ENCODE data around the gene SIX5.
"Not testable (repeated sequence)": the region's sequence is repeated elsewhere in the genome, so short reads cannot be mapped to it uniquely, and the experiment has no call there.

Gene SIX5

GRCh38 chr19:45768984-45769782 is at the start of gene SIX5:
SIX5 (minus strand) TSS chr19:45769252; CDS start chr19:45768844, 408 bp downstream.
- peak; percentile 95 for DNase-seq

DNA sequence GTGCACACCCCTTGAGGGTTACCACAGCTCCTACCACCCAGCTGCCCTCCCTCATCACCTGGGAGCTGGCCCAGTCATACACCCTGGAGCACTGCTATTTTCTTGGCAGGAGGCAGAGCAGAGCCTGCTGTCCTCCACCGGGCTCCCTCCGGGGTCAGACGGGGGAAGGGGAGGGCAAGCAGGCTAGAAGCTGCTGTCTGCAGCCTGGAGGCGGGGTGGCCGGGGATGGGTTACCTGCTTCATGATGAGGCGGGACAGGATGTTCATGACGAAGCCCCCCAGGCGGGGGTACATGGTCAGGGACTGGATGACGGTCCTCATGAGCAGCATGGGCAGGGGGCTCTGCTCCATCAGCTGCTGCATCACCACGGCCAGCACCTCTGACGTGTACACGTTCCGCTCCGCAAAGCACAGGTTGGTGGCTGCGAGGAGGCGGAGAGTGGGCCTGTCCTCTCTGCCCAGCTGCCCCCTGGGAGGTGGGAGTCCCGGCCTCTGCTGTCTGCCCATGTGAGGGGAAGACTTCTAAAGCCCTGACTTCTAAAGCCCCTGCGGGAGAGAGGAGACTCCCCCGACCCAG is 48.8 kb upstream of the SIX5 start:
- DNase-seq, result no peak

- peak; percentile 92 for DNase-seq
Measured at GRCh38 chr19:45817010-45817724, 48.1 kb upstream of the SIX5 start.

- no peak for DNase-seq
Measured at GRCh38 chr19:45816236-45817009, 47.4 kb upstream of the SIX5 start.

DNA sequence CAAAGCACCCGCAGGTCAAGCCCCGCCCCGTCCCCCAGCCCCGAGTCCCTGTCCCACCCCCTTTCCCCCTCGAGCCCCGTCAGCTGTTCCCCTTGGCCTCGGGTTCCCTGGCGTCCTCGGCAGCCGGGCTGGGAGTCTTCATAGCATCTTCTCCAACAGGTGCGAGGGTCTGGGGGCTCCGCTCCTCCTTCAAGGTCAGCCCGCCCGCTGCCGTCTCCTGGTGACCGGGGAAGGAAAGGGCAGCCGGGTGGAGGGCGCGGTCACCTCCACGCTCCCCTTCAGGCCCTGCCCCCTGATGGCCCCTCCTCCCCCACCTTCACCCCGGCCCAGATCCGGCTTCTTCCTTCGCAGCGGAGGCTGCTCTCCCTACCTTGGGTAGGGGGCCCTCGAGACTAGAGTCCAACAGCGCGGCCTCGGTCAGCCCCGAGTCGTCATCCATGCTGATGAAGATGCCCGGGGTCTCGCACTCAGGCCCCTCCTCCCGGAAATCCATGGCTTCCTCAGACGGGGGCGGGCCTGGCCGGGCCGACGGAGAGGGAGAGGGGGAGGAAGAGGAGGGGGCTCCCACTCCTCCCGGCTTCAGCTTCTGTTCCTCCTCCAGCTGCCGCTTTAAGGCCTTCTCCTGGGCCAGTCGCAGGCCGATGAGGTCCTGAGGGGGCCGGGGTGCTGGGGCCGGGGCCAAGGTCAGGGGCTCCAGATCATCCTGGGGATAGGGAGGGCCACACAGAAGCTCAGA is 46.6 kb upstream of the SIX5 start:
- DNase-seq, result no peak

- no peak for DNase-seq
Measured at GRCh38 chr19:45814851-45815480, 45.9 kb upstream of the SIX5 start, which contains the start of gene RSPH6A. RSPH6A (minus strand) TSS chr19:45815308; CDS start chr19:45815176, 132 bp downstream.

GRCh38 chr19:45814166-45814780 is 45.2 kb upstream of the SIX5 start:
- no peak for DNase-seq

GRCh38 chr19:45812297-45812696 is 43.2 kb upstream of the SIX5 start:
- DNase-seq, result no peak

GRCh38 chr19:45809643-45810159 is 40.6 kb upstream of the SIX5 start:
- peak; percentile 20 for DNase-seq

GRCh38 chr19:45805719-45806118 is 36.7 kb upstream of the SIX5 start:
- no peak for DNase-seq

GRCh38 chr19:45804959-45805230 is 35.8 kb upstream of the SIX5 start:
- no peak for DNase-seq

- no peak for DNase-seq
Measured at GRCh38 chr19:45804140-45804958, 35.3 kb upstream of the SIX5 start.

DNA sequence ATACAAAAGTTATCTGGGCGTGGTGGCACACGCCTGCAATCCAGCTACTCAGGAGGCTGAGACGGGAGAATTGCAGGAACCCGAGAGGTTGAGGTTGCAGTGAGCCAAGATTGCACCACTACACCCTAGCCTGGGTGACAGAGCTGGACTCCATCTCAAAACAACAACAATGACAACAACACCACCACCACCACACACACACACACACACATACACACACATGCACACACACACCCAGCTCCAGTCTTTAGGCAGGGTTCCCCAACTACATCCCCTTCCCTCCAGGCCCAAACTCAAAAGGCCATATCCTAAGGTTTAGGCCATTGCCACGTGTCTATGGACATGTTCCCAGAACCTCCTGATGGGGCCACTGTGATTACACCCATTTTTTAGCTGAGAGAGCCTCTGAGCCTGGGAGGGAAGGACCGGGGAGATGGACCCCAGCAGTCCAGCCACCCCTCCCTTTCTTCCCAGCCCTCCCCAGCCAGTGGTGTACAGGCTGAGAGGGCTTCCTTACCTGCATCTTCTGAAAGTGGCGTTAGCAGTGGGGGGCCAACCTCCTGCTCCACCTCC is 32.6 kb upstream of the SIX5 start:
- no peak for DNase-seq

- peak; percentile 33 for DNase-seq
Measured at GRCh38 chr19:45800070-45800553, 31.1 kb upstream of the SIX5 start.

DNA sequence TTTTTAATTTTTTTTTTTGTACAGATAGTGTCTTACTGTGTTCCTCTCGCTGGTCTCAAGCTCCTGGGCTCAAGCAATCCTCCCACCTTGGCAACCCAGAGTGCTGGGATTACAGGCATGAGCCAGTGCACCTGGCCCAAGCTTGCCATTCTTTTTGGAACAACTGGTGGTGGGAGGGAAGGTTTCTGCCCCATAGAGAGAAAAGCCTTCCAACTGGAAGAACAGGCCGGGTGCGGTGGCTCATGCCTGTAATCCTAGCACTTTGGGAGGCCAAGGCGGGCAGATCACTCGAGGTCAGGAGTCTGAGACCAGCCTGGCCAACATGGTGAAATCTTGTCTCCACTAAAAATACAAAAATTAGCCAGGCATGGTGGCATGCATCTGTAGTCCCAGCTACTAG is 30.5 kb upstream of the SIX5 start:
- DNase-seq, result not testable (repeated sequence)

DNA sequence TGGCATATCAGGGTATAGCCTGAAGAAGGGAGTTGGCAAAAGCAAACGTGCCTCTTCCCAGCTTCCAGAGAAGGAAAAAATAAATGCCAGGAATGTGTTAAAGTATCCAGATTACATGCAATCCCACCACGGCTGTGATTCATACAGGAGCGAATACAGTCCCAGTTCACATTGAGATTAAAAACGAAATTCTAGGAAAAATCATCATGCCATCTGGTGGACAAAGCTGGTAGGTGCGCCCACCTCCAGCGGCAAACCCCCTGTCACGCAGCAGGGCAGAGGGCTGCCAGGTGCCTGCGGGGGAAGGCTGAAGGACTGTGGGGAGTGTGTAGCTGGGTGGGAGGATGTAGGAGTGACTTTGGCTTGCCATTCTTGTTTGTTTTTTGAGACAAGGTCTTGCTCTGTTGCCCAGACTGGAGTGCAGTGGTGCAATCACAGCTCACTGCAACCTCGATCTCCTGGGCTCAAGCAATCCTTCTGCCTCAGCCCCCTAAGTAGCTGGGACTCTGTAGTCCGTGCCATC is 30.0 kb upstream of the SIX5 start:
- DNase-seq, result peak; percentile 46

DNA sequence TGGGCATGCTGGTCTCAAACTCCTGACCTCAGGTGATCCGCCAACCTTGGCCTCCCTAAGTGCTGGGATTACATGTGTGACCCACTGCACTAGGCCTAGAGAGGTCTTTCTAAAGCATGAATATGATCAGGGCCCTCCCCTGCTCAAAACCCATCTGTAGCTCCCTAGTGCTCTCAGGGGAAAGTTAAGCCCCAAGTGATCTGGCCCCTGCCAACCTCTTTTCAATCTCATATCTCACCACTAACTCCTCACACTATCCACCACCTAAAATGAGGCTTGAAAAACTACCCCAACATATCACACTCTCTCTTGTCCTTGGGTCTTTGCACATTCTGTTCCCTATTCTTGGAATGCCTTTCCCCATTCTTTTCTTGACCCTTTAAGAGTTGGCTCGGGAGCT is 25.6 kb upstream of the SIX5 start:
- no peak for DNase-seq

DNA sequence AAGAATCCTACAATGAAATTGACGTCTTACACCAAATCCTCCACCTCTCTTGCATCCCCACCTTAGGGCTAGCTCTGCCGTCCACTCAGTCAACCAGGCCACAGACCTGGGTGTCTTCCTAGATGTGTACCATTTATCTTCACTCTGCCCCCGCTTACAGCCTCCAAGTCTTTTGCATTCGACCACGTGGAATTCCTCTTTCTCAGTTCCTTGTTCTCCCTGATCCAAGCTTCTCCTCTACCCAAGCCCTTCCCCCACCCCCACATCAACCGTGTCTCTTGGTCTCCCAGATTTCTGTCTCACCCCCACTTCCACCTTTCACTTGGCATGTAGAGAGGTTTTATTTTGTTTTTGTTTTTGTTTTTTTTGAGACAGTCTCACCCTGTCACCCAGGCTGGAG is 24.8 kb upstream of the SIX5 start:
- peak; percentile 63 for DNase-seq

- no peak for DNase-seq
Measured at GRCh38 chr19:45793178-45793564, 24.1 kb upstream of the SIX5 start.

All from inflammatory macrophage treated with lipopolysaccharide for 4 hours (primary cell).